Right forelimb (tissue), 1 donor: ENCODE data around the gene FA2H.

Experiments used
- DNase-seq: peaks from one replicate; pipeline ENCODE4 v3.0.0-alpha.2; 2018

The FA2H gene

DNA sequence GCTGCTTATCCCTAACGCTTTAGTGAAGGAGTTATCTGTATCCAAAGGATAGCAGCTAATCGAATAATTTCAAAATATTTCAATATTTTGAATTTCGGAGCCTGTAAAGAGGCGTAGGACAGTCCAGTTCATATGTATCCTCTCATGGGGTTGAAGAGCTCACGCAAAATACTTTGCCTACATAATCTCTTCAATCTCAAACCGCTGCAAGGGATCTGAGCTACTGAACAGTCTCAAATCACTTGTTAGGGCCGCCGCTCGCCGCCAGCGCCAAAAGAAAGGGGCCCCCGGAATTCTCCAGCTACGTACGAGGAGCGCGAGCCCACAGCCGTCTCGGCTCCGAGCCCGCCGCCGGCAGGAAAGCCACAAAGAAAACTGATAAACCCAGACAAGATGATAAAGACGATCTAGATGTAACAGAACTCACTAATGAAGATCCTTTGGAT, 107.3 kb downstream of the FA2H start:
- peak; percentile 58 for DNase-seq

DNA sequence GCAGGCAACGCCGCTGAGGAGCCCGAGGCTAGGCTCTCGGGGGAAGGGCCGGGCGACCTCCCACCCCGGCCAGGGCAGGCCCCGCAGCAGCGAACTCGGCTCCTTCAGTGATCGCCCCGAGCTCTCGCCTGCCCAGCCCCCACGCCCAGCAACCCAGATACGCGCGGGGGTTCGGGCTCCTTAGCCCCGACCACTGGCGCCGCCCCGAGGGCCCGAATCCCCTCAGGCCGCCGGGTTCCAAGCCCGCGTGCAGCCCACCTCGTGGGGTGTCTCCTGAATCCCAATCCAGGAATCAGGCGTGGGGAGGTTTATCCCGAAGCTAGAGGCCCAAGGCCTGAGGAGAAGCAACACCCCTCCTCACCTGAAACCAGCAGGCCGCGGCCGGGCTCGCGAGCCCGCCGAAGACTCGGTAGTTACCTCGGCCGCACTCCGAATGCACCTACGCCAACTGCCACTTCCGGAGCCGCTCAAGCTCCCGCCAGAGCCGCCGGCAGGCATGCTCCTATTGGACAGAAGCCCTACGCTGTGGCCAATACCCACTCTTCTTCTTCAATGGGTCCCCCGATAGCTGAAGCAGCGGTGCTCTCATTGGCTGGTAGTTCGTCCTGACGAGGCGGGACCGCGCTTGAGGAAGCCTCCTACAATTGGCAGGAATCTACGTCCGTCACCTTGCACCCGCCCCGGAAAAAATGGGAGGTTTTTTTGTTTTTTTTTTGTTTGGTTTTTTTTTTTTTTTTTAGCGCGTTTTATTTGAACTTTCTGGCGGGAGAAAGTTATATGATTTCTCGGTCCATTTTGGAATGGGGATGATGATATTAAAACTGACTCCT, 108.0 kb downstream of the FA2H start, which contains the start of gene RFWD3:
Gene RFWD3 (minus strand): TSS at position 453 of the 830 bp plus-strand sequence. CDS start 5,428 bp downstream, outside the sequence.
- peak; percentile 96 for DNase-seq

DNA sequence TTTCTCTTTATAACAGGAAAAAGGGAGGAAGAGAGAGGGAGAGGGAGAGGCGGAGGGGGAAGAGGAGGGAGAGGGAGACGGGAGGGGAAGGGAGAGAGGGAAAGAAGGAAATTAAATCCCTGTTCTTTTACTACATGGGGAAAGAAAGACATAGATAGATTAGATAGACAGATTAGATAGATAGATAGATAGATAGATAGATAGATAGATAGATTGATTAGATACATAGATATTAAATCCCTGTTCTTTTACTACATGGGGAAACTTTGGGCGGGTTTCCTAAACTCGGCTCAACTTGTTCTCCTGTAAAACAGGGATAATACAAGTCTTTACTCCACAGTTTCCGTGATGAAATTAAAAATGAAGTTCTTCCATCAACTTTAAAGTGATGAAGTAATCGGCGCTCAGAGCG, 108.6 kb downstream of the FA2H start:
- no peak for DNase-seq
